ENCODE measurements around the gene TRNAU1AP.
"Not testable (repeated sequence)": the region's sequence is repeated elsewhere in the genome, so short reads cannot be mapped to it uniquely, and the experiment has no call there.

TRNAU1AP gene

DNA sequence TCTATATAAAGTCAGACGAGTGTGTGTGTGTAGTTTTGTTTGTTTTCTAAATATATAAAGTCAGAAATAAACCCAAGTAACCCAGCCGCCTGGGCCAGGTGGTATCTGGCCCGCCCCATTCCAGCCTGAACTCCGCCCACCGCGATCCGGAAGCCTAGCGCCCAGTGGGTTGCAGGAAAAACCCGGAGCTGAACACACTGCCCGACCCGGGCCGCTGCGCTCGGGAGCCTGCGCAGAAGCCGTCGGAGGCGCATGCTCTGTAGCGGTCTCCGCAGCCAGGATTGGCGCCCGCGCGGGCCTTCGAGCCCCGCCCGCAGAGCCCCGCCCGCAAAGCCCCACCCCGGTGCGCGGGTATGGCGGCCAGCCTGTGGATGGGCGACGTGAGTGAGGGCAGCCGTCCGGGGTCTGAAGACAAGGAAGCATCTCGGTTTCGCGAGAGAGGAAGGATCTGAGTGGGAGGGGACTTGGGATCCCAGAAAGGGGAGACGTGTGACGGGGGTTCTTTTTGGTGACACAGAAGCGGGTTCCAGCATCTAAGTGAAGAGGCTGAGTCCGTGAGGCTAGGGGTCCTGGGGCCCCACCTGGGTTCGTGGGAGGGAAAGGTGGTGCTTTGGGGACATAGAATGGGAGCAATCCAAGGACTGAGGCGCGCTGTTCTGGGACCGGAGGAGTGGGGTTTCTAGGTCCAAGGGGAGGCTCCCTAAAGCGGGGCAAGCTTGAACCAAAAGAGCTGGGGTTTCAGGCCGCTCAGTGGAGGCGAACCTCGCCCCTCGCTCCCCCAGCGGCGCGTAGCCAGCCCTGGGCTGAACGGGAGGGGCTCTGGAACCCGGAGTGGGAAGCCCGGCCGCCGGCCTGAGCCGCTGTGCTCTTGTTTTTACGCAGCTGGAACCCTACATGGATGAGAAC is at the start of gene TRNAU1AP:
Gene TRNAU1AP (plus strand): TSS at position 328 of the 906 bp plus-strand sequence. CDS start 26 bp downstream, at position 354.
- DNase-seq (ENCODE audit: low read depth in 3 of 3), result peak; percentile 91 to 97 (median 97)

DNA sequence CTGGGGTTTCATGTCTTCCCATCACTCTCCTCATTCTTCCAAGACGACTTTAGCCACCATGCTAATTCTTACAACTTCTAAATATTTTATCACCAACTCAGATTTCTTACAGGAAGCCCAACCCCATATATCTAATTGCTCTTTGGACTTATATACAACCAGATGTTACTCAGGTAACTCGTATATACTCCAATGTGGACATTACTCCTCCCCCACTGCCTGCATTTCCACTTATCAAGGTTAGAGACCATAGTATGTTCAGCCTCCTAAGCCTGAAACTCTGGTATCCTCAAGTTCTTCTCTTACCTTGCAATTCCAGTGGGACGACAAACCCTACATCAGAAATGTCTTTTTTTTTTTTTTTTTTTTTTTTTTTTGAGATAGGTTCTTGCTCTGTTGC is 49.8 kb upstream of the TRNAU1AP start:
- no peak for DNase-seq (ENCODE audit: low read depth in 3 of 3)

DNA sequence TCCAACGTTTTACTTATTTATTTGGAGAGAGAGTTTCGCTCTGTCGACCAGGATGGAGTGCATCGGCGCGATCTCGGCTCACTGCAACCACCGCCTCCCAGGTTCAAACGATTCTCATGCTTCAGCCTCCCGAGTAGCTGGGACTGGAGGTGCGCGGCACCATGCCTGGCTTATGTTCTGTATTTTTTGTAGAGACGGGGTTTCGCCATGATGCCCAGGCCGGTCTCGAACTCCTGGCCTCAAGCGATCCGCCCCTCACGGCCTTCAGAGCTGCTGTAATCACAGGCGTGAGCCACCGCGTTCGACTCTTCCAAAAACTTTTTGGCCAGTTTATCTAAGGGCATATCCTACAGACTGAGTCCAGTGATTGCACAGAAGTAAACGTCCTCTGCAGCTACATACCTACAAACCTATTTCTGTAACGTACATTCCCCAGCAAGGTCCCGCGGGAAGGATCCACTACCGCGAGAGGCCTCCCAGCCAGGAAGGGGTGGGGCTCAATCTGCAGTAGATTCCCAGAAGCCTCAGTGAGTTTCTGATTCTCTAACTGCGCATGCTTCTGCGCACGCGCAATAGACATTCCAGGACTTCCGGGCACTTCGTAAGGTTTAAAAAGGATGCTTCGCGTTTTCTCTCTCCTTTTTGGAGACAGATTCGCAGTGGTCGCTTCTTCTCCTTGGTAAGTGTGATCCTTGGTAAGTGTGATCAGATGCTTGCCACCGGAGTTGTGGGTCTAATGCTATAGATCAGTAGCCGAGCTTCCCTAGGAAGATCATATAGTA is 47.3 kb upstream of the TRNAU1AP start, which contains the start of gene RCC1:
Gene RCC1 (plus strand): TSS at position 638 of the 782 bp plus-strand sequence. CDS start 23,824 bp downstream, outside the sequence.
- peak; percentile 87 to 94 (median 93) for DNase-seq (ENCODE audit: low read depth in 3 of 3)

DNA sequence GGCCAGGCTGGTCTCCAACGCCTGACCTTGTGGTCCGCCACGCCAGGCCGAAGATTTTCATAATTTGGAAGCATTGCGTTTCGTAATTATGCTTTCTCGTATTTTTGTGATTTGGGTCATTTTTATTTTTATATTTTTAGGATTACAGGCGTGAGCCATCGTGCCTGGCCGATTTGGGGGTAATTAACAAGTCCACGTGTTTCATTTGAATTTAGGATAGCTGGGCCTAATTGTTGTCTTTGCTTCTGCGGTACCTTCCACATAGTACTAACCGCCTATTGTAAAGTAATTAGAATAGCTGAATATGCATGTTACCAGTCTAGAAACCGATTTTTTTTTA is 46.0 kb upstream of the TRNAU1AP start:
- no peak for DNase-seq (ENCODE audit: low read depth in 3 of 3)

DNA sequence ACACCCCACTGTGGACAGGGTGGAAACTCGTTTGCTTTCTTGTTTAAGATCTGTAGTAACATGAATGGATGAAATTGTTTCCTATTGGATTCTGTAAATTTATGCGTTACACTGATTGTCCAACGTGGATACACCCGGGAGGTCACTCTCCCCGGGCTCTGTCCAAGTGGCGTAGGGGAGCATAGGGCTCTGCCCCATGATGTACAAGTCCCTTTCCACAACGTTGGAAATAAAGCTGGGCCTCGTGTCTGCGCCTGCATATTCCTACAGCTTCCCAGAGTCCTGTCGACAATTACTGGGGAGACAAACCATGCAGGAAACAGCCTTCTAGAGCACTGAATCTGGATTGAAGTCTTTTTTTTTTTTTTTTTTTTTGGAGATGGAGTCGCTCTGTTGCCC is 45.6 kb upstream of the TRNAU1AP start:
- DNase-seq (ENCODE audit: low read depth in 3 of 3), result peak; percentile 12 to 38 (median 19)

DNA sequence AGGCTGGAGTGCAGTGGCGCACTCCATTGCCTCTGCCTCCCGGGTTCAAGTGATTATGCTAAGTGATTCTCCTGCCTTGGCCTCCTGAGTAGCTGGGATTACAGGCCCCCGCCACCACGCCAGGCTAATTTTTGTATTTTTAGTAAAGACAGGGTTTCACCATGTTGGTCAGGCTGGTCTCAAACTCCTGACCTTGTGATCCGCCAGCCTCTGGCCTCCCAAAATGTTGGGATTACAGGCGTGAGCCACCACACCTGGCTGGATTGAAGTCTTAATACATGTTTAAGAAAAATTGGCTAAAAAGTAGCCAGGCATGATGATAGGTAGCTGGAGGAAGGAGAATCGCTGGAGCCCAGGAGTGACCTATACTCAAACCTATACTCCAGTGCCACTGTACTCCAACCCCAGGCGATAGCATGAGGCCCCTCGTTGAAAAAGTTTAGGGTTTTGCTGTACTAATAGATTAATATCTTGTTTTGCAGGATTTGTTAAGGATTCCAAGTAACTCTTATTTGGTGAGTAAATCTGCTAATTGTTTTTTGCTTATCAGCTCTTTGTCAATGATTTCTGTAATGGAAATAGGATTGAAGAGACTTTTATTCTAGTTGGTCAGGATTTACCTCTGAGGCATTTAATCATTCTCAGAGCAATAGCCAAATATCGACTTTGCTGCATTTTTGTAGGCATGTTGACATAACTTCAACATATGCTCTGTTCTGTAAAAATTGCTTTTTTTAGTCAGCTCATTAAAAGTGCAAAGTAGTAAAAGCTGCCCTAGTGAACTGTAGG is 45.0 kb upstream of the TRNAU1AP start:
- DNase-seq (ENCODE audit: low read depth in 3 of 3), result peak; percentile 8 to 28 (median 12)

DNA sequence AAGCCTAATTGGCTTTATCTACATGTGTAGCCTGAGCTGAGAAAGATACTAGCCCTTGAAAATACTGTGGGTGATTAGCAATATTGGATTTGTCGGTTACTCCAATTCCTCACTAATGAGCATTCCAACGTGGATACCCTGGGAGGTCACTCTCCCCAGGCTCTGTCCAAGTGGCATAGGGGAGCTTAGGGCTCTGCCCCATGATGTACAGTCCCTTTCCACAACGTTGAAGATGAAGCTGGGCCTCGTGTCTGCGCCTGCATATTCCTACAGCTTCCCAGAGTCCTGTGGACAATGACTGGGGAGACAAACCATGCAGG is 44.5 kb upstream of the TRNAU1AP start:
- peak; percentile 5 to 18 (median 18) for DNase-seq (ENCODE audit: low read depth in 3 of 3)

DNA sequence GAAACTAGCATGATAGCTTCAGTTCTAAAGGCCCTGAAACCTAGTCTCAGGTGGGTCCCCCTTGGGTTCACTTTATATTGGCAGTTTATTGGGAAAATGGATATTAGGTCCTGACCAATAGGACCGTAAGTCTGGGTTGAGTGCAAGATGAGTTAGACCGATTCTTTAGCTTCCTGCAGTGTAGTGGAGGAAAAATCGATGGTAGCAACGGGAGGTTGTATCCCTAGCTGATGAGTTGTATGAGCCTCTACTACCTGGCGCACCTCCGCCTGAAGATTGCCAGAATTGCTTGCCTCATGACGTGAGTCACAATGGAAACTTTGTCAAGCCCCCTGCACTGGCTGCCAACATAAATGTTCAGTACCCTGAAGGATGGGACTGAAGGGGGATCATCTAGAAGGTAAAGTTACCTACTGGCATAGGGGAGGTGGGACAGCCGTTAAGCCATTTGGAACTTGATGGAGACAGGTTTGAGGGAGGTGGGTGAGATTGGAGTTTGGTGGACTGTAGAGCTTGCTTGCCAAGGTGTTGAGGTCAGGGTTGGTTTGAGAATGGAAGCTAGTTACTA is 43.1 kb upstream of the TRNAU1AP start:
- DNase-seq (ENCODE audit: low read depth in 3 of 3), result peak; percentile 34 to 37 (median 35)

DNA sequence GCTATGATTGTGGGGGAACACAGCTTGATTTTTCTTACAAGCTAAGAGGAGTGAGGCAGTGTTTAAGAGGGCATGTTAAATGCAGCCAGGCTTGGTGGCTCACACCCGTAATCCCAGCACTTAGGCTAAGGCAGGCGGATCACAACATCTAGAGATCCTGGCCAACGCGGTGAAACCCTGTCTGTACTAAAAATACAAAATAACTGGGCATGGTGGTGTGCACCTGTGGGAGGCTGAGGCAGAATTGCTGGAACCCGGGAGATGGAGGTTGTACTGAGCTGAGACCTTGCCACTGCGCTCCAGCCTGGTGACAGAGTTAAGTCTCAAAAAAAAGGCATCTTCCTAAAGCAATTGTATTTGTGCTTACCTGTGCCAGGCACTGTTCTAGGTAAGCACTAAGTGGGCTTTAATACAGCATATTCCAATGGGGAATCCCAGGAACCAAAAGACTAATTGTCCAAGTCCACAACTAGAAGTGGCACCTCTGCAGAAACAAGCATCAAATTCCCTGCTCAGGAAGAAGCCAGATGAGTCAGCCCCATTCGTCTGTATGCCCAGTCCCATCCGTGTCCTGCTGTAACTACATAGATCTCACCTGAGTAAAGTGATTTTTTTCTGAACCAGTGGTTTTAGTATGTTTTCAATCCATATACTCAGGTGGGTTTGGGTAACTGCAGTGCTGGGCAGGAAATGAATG is 42.5 kb upstream of the TRNAU1AP start:
- peak; percentile 26 to 38 (median 32) for DNase-seq (ENCODE audit: low read depth in 3 of 3)

DNA sequence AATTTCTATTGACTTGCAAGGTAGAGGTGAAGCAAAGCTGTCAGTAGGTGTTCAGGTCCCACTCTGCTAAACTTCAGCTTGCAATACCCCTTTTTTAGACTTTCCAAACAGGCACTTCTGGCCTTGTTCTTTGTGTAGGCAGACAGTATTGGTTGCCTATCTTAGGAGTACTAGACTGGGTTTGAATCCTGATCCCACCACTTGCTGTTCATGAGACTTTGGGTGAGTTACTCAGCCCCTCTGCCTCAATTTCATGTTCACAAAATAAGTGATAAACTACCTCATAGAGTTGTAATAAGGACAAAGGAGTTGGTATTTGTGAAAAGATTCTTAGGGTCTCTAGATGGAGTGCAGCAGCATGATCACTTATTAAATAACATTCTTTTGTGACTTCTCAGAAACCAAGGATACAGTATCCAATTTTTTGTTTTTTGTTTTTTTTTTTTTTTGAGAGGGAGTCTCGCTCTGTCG is 41.9 kb upstream of the TRNAU1AP start:
- peak; percentile 4 to 22 (median 22) for DNase-seq (ENCODE audit: low read depth in 3 of 3)

DNA sequence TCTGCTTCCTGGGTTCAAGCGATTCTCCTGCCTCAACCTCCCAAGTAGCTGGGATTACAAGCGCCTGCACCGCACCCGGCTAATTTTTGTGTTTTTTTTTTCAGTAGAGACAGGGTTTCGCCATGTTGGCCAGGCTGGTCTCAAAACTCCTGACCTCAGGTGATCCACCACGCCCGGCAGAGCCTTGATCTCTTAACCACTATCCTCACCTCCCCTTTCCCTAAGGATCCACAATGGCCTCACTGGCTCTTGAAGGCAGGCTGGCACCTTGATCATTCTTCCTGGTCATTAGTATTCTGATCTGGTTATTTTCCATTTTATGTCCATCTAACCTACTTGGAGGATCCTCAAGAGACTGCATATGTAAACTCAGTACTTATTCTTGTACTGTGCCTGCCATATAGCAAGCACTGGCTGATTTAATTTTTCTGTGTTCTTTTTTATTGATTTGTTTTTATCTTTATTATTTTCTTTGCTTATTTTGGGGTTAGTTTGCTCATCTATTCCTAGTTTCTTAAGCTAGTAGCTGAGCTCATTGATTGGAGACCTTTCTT is 40.8 kb upstream of the TRNAU1AP start:
- DNase-seq (ENCODE audit: low read depth in 3 of 3), result peak in 1 of 3 experiments; percentile 38

DNA sequence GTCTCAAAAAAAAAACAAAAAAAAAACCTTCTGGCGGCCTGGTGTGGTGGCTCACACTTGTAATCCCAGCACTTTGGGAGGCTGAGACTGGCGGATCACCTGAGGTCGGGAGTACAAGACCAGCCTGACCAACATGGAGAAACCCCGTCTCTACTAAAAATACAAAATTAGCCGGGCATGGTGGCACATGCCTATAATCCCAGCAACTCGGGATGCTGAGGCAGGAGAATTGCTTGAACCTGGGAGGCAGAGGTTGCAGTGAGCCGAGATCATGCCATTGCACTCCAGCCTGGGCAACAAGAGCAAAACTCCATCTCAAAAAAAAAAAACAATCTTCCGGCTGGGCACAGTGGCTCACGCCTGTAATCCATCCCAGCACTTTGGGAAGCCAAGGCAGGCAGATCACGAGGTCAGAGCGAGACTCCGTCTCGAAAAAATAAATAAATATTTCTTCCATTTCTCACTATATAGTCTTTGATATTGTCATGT is 38.4 kb upstream of the TRNAU1AP start:
- DNase-seq (ENCODE audit: low read depth in 3 of 3), result peak in 1 of 3 experiments; percentile 29

DNA sequence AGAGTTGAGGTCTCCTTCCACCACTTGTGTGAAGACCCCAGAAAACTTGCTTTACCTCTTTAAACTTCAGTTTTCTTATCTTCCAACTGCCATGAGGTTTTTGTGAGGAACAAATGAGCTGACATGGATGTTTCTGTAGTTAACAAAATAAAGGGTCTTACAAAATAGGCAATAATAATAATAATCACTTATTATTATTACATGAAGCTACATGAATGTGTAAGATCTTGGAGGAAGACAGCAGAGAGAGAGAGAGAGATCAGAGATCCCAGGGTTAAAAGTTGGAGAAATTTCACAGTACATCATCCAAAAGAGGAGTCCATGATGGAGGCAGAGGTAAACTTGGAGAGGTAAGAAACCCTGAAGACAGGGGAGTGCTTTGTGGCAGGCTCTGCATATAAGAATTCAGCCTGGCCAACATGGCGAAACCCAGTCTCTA is 36.3 kb upstream of the TRNAU1AP start:
- no peak for DNase-seq (ENCODE audit: low read depth in 3 of 3)

DNA sequence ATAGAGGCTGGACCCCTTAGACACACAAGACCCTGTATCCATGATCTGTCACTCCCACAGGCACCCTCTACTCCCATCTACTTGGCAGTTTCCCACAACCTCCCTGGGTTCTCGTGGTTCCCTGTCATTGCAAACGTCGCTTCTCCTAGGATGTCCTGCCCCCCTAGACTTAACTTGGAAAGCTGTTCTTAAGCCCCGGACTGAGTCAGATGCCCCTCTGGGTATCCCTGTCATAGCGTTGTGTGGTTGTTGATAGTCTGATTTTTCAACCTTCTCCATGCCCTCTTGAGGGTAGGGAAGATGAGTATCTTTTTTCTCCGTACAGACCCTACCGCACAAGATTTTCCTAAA is 35.3 kb upstream of the TRNAU1AP start:
- DNase-seq (ENCODE audit: low read depth in 3 of 3), result no peak

DNA sequence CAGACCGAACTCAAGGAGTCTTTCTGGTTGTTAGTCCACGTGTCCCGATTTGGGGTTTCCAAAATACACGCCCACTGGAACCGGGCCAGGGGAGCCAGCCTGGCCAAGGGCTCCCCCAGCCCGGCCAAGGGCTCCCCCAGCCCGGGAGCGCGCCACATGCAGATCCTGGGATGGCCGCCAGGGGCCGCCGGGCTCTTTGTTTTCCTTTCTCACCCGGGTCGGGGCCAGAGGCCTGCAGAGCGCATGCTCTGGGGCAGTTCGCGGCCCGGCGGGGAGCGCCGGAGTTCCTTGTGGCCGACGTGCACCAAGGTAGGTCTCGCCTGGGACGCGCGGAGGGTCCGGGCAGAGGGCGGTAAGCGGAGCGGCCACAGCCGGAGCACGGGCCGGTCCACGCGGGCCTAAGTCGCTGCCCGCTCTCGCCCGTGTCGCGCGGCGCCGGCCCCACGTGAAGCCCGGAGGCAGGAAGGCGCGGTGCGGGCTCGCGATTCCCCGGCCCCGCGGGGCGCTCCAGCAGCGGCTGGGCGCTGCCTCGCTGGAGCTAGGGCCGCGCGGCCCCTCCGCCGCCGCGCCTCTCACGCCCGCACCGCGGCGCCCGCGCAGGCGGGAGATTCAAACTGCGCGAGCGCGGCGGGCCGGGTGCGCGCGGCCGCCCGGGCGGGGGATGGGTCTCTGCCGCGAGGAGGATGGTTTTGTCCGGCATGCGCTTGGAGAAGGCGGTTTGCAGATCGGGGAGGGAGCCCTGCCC is 34.7 kb upstream of the TRNAU1AP start:
- peak; percentile 79 to 93 (median 80) for DNase-seq (ENCODE audit: low read depth in 3 of 3)

DNA sequence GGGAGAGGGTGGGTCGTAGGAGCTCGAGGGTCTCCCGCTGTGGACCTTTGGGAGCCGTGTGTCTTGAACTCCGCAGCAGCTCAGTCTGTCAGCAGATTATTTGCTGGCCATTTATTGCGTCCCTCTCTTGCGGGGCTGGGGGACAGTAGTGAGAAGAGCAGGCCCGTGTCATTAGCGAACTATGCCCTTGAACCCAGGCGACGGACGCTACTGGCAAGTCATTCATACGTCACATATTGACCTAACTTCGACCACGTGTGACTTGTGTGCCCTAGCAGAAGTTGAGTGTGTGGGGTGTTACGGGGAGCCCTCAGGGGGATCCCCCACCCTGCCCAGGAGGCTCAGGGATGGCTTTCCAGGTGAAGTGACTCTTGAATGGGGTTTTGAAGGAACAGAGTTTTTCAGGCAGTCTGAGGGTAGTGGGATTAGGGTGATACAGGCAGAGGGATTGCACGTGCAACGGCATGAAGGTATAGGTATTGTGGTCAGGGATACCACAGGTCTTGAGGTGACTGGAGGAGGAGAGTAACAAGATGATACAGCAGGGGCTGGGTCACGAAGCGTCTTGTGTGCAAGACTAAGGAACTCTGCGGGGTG is 34.0 kb upstream of the TRNAU1AP start:
- peak in 2 of 3 experiments; percentile 15 to 61 for DNase-seq (ENCODE audit: low read depth in 3 of 3)

DNA sequence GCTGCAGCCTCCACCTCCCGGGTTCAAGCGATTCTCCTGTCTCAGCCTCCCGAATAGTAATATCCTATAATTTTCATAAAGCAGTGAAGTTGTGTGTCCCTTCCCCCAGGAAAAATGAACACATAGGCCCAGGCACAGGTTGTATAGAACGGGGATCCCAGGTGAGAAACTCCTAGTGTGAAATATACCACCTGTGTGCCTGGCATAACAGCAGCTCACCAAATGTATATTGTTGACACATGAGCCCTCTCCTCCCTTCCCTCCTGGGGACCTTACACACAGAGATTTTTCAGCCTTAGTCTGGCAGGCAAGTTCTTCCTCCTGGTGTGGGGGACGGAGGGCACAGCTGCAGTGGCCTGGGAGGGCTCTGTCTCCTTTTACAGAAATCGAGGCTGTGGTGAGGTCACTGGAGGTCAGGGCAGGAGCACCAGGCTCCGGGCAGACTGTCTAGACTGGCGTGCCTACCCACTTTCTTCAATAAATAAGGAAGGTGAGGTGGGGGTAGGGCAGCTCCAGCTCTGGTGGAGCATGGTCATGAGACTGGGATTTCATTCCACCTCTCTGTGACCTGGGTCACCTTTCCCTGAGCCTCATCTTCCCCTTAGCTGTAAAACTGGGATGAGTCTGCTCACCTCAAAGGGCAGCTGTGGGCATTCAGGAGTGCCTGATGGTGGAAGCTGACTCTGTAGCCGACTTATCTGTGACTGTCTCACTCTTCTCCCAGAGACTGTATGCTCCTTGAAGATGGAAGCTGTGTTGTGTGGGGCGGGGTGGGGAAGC is 32.7 kb upstream of the TRNAU1AP start:
- DNase-seq (ENCODE audit: low read depth in 3 of 3), result no peak

DNA sequence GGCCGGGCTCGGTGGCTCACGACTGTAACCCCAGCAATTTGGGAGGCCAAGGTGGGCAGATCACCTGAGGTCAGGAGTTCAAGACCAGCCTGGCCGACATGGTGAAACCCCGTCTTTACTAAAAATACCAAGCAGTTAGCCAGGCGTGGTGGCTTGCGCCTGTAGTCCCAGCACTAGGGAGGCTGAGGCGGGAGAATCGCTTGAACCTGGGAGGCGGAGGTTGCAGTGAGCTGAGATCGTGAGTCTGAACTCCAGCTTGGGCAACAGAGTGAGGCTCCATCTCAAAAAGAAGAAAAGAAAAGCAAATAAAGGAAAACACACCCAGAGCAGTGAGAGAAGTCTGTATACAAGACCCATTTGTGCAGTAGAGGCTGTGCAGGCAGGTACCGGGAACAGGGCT is 32.1 kb upstream of the TRNAU1AP start:
- DNase-seq (ENCODE audit: low read depth in 3 of 3), result not testable (repeated sequence)

Measured in stimulated activated CD4-positive, alpha-beta T cell treated with anti-CD3 and anti-CD28 coated beads, TNF-alpha, amount 100 ng/mL, for 24 hours (primary cell).